HepG2 (cell line): ENCODE measurements around the gene LDAH. TPM values are rescaled to one million over a fixed set of nuclear protein-coding genes. Genes with fewer than 3 reads are reported as not detected.

Experiments
- DR1 ChIP-seq: sonication (generic); formaldehyde crosslinking; IDR thresholded peaks from 2 replicates; pipeline ENCODE4 v1.8.0; 2021; ENCODE audit warnings: mild to moderate bottlenecking, missing genetic modification reagents, inconsistent platforms
- HOXA5 ChIP-seq: sonication (generic); formaldehyde crosslinking; IDR thresholded peaks from 2 replicates; pipeline ENCODE4 v1.4.0; 2020; ENCODE audit warnings: missing genetic modification reagents
- JUND ChIP-seq: sonication (generic); formaldehyde crosslinking; IDR thresholded peaks from 2 replicates; pipeline ENCODE4 v1.8.0; 2022; ENCODE audit warnings: mild to moderate bottlenecking, missing genetic modification reagents
- MTA1 ChIP-seq: sonication (generic); formaldehyde crosslinking; IDR thresholded peaks from 2 replicates; pipeline ENCODE4 v1.4.0; 2020; ENCODE audit warnings: missing genetic modification reagents, mild to moderate bottlenecking, borderline replicate concordance
- PHB2 ChIP-seq: fragments of 450-650 bp; IDR thresholded peaks from 2 replicates; pipeline ENCODE4 v1.6.1; 2018; ENCODE audit not compliant: partially characterized antibody
- SALL1 ChIP-seq: sonication (generic); formaldehyde crosslinking; IDR thresholded peaks from 2 replicates; pipeline ENCODE4 v1.8.0; 2022; ENCODE audit warnings: mild to moderate bottlenecking, missing genetic modification reagents
- SIN3A ChIP-seq: IDR thresholded peaks from 2 replicates; pipeline ENCODE4 v1.6.1; 2011; ENCODE audit warnings: low read depth, mild to moderate bottlenecking, control low read depth, low read length, borderline replicate concordance
- THAP11 ChIP-seq: IDR thresholded peaks from 2 replicates; pipeline ENCODE4 v1.6.1; 2016; ENCODE audit warnings: missing biosample characterization, missing genetic modification reagents
- ZFP36L2 ChIP-seq: sonication (generic); formaldehyde crosslinking; IDR thresholded peaks from 2 replicates; pipeline ENCODE4 v1.4.0; 2020; ENCODE audit warnings: missing genetic modification reagents
- ZIK1 ChIP-seq: sonication (generic); formaldehyde crosslinking; IDR thresholded peaks from 2 replicates; pipeline ENCODE4 v1.5.0; 2020; ENCODE audit warnings: mild to moderate bottlenecking, low read depth, missing genetic modification reagents, borderline replicate concordance
- ZNF816 ChIP-seq: sonication (generic); formaldehyde crosslinking; IDR thresholded peaks from 2 replicates; pipeline ENCODE4 v1.8.0; 2022; ENCODE audit warnings: missing genetic modification reagents, mild to moderate bottlenecking, borderline replicate concordance
- polyA plus RNA-seq, 8 experiments: library from polyadenylated mRNA; depleted of rRNA in 3 of 8; stranded (reverse) in 7 of 8; unstranded in 1 of 8; fragments of >200 nt; fragmentation: Illumina TruSeq in 4 of 8; extraction: Trizol in 4 of 8; gene quantifications; 2 replicates each; pipeline versions ENCODE4 v1.2.1 to v1.2.3, GENCODE V29; 2011 to 2016; ENCODE audit warnings: low read depth in 4 of 8, missing spikeins in 1 of 8, mixed read lengths in 1 of 8; ENCODE audit not compliant: insufficient read depth in 1 of 8
- total RNA-seq, 5 experiments: library from RNA; depleted of rRNA; stranded (reverse); fragments of >200 nt; fragmentation: Illumina TruSeq; extraction: Trizol; gene quantifications; 2 replicates each; pipeline ENCODE4 v1.2.3, GENCODE V29; 2016; ENCODE audit warnings: low read depth in 1 of 5
- TF ChIP-seq, protein P1 (sequence below): sonication (generic); formaldehyde crosslinking; IDR thresholded peaks from one replicate; pipeline ENCODE4 v1.5.1; 2020; ENCODE audit warnings: mild to moderate bottlenecking, missing genetic modification reagents; ENCODE audit errors: not compliant biosample characterization
- TF ChIP-seq, protein P2 (sequence below): sonication (generic); formaldehyde crosslinking; IDR thresholded peaks from 2 replicates; pipeline ENCODE4 v1.4.0; 2020; ENCODE audit warnings: missing genetic modification reagents, borderline replicate concordance
- TF ChIP-seq, protein P3 (sequence below): IDR thresholded peaks from 2 replicates; pipeline ENCODE4 v1.6.1; 2016; ENCODE audit warnings: missing compliant biosample characterization, missing genetic modification reagents, borderline replicate concordance

LDAH gene
- total and polyA plus RNA-seq, 2 of the 13 experiments (the other 11 are each of a cell fraction or from before 2014, with no cell fraction given), result 28.8 to 46.2 TPM

DNA sequence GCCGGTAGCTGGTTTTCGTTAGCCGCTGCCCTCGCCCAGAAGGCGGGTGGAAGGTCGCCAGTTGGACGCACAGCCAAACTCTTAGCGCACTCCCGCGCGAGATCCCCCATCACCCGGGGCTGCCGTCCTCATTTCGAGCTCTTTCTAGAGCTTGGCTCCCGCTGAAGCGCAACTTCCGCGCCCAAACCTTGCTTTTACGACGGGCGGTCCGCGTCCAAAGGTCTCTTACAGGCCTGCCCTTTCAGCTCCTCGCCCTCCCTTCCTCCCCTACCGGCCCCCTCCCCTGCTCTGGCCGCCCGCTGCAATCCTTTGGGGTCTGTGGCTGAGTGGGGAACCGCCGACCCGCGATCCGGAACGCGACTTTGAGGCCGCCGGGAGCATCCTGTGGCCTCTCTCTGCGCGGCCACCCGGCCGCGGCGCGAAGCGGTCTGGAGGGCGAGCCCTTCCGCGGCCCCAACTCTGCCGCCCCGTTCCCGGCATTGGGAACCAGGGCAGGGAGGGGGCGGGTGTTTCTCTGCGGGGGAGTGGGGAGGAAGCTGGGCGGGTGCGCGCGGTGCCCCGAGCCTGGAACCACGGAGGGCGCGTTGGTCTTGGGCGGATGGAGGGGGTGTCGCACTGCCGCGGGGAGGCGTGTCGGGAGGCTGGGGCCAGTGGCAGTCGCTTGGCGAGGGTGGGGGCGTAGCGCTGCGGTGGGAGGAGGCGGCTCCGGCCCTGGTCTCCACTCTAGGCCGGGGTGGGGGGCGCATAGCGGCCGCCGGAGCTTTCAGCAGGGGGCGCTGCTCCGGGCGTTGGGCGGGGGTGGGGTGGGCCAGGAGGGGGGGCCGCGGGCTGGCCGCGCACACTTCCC lies 156.4 kb downstream of the LDAH start, which contains the start of gene GDF7 (continued):
- TF ChIP-seq, protein P1, sequence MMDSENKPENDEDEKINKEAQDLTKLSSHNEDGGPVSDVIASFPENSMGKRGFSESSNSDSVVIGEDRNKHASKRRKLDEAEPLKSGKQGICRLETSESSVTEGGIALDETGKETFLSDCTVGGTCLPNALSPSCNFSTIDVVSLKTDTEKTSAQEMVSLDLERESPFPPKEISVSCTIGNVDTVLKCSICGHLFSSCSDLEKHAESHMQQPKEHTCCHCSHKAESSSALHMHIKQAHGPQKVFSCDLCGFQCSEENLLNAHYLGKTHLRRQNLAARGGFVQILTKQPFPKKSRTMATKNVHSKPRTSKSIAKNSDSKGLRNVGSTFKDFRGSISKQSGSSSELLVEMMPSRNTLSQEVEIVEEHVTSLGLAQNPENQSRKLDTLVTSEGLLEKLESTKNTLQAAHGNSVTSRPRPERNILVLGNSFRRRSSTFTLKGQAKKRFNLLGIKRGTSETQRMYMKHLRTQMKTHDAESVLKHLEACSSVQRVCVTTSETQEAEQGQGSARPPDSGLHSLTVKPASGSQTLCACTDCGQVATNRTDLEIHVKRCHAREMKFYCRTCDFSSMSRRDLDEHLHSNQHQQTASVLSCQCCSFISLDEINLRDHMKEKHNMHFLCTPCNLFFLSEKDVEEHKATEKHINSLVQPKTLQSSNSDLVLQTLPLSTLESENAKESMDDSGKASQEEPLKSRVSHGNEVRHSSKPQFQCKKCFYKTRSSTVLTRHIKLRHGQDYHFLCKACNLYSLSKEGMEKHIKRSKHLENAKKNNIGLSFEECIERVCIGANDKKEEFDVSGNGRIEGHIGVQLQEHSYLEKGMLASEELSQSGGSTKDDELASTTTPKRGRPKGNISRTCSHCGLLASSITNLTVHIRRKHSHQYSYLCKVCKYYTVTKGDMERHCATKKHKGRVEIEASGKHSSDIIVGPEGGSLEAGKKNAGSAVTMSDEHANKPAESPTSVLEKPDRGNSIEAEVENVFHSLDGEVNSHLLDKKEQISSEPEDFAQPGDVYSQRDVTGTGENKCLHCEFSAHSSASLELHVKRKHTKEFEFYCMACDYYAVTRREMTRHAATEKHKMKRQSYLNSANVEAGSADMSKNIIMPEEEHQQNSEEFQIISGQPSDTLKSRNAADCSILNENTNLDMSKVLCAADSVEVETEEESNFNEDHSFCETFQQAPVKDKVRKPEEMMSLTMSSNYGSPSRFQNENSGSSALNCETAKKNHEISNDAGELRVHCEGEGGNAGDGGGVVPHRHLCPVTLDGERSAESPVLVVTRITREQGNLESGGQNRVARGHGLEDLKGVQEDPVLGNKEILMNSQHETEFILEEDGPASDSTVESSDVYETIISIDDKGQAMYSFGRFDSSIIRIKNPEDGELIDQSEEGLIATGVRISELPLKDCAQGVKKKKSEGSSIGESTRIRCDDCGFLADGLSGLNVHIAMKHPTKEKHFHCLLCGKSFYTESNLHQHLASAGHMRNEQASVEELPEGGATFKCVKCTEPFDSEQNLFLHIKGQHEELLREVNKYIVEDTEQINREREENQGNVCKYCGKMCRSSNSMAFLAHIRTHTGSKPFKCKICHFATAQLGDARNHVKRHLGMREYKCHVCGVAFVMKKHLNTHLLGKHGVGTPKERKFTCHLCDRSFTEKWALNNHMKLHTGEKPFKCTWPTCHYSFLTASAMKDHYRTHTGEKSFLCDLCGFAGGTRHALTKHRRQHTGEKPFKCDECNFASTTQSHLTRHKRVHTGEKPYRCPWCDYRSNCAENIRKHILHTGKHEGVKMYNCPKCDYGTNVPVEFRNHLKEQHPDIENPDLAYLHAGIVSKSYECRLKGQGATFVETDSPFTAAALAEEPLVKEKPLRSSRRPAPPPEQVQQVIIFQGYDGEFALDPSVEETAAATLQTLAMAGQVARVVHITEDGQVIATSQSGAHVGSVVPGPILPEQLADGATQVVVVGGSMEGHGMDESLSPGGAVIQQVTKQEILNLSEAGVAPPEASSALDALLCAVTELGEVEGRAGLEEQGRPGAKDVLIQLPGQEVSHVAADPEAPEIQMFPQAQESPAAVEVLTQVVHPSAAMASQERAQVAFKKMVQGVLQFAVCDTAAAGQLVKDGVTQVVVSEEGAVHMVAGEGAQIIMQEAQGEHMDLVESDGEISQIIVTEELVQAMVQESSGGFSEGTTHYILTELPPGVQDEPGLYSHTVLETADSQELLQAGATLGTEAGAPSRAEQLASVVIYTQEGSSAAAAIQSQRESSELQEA (CRISPR knock-in tag), result no peak
- TF ChIP-seq ZIK1, result 0 out of 2 replicates have a peak, but pooled peaks have one; percentile 27
- no peak for TF ChIP-seq ZFP36L2 (CRISPR knock-in tag)
- TF ChIP-seq MTA1, result peak; percentile 53; the same call in 1 of the 2 replicates
- TF ChIP-seq, protein P2, sequence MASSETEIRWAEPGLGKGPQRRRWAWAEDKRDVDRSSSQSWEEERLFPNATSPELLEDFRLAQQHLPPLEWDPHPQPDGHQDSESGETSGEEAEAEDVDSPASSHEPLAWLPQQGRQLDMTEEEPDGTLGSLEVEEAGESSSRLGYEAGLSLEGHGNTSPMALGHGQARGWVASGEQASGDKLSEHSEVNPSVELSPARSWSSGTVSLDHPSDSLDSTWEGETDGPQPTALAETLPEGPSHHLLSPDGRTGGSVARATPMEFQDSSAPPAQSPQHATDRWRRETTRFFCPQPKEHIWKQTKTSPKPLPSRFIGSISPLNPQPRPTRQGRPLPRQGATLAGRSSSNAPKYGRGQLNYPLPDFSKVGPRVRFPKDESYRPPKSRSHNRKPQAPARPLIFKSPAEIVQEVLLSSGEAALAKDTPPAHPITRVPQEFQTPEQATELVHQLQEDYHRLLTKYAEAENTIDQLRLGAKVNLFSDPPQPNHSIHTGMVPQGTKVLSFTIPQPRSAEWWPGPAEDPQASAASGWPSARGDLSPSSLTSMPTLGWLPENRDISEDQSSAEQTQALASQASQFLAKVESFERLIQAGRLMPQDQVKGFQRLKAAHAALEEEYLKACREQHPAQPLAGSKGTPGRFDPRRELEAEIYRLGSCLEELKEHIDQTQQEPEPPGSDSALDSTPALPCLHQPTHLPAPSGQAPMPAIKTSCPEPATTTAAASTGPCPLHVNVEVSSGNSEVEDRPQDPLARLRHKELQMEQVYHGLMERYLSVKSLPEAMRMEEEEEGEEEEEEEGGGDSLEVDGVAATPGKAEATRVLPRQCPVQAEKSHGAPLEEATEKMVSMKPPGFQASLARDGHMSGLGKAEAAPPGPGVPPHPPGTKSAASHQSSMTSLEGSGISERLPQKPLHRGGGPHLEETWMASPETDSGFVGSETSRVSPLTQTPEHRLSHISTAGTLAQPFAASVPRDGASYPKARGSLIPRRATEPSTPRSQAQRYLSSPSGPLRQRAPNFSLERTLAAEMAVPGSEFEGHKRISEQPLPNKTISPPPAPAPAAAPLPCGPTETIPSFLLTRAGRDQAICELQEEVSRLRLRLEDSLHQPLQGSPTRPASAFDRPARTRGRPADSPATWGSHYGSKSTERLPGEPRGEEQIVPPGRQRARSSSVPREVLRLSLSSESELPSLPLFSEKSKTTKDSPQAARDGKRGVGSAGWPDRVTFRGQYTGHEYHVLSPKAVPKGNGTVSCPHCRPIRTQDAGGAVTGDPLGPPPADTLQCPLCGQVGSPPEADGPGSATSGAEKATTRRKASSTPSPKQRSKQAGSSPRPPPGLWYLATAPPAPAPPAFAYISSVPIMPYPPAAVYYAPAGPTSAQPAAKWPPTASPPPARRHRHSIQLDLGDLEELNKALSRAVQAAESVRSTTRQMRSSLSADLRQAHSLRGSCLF, result no peak
- TF ChIP-seq HOXA5, result 0 out of 2 replicates have a peak, but pooled peaks have one; percentile 24
- no peak for TF ChIP-seq JUND (CRISPR knock-in tag)
- TF ChIP-seq PHB2, result no peak
- TF ChIP-seq, protein P3, sequence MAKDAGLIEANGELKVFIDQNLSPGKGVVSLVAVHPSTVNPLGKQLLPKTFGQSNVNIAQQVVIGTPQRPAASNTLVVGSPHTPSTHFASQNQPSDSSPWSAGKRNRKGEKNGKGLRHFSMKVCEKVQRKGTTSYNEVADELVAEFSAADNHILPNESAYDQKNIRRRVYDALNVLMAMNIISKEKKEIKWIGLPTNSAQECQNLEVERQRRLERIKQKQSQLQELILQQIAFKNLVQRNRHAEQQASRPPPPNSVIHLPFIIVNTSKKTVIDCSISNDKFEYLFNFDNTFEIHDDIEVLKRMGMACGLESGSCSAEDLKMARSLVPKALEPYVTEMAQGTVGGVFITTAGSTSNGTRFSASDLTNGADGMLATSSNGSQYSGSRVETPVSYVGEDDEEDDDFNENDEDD (CRISPR knock-in tag), result no peak; the same call in 1 of the 2 replicates
- no peak; the same call in 1 of the 2 replicates for TF ChIP-seq DR1 (CRISPR knock-in tag)
- TF ChIP-seq SALL1 (CRISPR knock-in tag), result peak; percentile 50
- TF ChIP-seq SIN3A, result 0 out of 2 replicates have a peak, but pooled peaks have one; percentile 35
- no peak for TF ChIP-seq ZNF816 (CRISPR knock-in tag)
- no peak for TF ChIP-seq THAP11 (CRISPR knock-in tag)
